Uterus (tissue), 2 donors: Measurements from ENCODE around the gene WDR76.

Experiments used
- CTCF ChIP-seq, 4 experiments: fragments of 200-600 bp in 2 of 4; fragments of 450-650 bp in 2 of 4; sonication (generic) in 2 of 4; IDR thresholded peaks; one replicate each; pipeline ENCODE4 v1.5.1; 2016 to 2019; ENCODE audit warnings: antibody characterized with exemption in 4 of 4, mild to moderate bottlenecking in 2 of 4, moderate library complexity in 1 of 4
- POLR2A ChIP-seq, 2 donors: fragments of 450-650 bp; IDR thresholded peaks; one replicate each; pipeline ENCODE4 v1.6.1; 2016; ENCODE audit warnings: antibody characterized with exemption in 2 of 2, mild to moderate bottlenecking in 1 of 2, moderate library complexity in 1 of 2

- TF ChIP-seq CTCF (IDR thresholded peaks at IDR 0.05) (no peak), POLR2A (IDR thresholded peaks at IDR 0.05) (no peak)
Observed at GRCh38 chr15:43887901-43888300, 61.1 kb downstream of the WDR76 start.
